ENCODE results near the gene ELAPOR1.

The ELAPOR1 gene

DNA sequence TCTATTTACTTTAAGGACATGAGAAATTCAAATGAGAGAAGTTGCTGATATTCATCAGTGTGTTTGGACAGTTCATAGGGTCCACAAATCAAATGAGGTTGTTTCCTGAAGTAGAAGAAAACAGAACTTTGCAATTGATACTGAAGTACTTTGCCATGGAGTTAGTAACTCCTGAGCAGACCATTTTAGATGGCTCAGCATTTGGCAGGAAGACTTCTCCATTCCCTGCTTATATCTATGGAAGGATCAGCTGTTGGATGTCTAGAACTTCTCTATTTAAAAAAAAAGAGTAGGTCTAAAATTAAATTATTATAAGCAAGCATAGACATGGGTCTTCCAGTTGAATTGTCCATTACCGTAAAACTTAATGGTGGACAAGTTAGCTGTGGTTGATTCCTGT lies 18.3 kb upstream of the ELAPOR1 start:
- DNase-seq = no peak

DNA sequence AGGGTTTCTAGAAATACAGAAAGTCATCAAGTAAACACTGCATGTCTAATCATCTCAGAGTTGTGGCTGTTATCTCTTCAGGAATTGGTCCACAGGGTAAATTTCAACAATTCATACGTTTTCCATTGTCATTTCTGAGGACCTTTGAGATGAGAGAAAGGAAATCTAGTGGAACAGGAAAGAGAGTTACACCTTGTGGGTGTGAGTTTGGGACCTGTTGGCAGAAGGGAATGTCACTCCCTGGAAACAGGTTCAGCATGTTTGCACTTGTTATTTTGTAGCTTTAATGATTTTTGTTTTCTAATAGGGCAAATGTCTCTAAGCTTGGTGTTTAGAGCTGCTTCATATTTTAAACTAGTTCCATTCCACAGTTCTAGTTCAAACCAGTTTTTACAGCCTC lies 17.8 kb upstream of the ELAPOR1 start:
- no peak for DNase-seq

DNA sequence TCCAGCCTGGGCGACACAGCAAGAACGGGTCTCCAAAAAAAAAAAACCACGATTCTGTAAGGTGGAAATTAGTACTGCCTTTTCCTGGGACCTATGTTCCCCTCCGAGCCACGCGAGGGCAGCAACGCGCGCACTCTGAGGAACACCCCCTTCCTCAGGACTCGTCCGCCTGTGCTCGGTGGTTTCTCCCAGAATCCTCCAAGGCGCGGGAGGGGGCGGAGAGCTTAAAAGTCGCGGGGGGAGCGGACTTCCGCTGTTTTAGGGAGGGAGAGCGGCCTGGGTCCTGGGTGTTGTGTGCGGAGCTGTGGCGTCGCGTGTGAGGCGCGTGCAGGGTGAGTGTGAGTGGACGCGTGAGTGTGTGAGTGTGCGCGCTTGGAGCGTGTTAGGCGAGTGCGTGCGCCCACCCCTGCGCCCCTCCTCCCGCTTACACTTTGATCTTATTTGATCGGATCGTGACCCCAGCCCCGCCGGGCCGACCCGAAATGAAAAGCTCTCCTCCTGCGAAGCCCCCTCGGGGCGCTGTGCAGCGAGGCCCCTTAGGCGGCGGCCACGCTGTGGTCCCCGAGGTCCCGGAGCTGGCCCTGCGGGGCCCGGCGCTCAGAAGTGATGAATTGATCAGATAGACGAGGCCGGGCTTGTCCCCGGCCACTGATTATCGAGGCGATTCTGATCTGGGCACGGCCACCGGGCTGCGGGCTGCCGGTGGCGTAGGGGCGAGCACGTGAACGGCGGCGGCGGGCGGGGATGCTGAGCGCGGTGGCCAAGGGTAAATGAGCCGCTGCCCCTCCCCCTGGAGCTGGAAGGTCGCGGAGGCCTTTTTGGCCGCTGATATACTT lies 13.8 kb upstream of the ELAPOR1 start:
- DNase-seq = peak; percentile 98

DNA sequence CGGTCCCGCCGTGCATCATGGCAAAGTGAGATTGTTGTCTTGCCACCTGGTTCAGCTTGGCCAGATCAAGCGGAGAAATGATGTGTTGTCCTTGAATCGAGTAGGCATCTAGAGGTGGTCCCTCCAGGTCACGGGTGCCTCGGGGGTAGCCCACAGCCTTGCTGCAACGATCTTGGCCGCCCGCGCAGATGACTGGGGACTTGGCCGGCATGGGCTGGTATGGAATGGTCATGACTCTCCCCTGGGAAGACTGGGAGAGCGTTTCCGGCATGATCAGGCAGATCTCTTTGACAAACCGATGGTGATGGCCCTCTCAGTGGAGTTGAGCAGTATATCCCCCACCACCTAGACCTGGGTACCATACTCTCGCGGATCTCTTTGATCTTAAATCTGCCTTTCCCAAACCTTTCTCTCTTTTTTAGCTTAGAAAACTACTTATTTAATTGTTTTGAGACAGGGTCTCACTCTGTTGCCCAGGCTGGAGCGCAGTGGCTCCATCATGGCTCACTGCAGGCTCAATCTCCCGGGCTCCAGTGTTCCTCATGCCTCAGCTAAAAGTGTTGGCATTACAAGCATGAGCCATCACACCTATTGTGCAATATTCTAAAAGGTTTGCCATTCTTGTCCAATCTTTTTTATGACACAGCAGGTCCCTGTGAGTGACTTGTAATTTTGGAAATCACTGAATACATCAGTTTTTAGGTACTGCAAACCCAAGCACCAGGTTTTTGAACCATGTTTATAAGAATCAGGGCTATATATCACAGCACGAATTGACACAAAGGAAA lies 9.4 kb upstream of the ELAPOR1 start:
- DNase-seq = no peak

DNA sequence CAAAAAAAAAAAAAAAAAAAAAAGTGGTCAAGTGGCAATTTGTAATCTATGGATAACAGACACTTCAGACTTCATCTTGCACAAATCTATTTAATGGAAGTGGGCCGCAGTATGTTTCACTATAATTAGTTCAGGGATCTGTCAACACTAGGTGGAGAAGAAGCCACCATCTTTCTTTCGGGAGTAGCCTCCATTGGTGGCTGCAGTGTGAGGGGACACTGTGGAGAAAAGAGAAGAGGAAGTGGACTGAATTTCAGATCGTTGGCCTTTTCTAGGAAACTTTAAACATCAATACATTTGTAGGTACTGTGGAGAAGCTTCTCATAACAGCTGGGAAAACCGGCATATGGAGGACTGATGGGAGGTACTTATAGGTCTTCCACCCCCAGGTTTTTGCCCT lies 8.0 kb upstream of the ELAPOR1 start:
- DNase-seq = no peak

DNA sequence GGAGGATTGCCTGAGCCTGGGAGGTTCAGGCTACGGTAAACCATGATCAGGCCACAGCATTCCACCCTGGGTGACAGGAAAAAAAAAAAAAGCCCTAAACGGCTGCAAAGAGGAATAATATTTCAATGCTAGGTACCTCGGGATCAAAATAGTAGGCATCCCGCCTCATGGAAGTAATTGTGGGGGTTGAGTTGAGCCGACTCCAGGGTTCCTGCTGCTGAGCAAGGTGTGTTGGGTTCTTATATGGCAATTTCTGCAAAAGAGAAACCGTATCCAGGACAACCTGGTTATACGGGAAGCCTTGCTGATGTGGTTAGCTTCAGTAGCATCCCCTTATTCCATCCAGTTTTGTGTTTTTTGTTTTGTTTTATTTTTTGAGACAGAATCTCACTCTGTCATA lies 6.1 kb upstream of the ELAPOR1 start:
- no peak for DNase-seq

DNA sequence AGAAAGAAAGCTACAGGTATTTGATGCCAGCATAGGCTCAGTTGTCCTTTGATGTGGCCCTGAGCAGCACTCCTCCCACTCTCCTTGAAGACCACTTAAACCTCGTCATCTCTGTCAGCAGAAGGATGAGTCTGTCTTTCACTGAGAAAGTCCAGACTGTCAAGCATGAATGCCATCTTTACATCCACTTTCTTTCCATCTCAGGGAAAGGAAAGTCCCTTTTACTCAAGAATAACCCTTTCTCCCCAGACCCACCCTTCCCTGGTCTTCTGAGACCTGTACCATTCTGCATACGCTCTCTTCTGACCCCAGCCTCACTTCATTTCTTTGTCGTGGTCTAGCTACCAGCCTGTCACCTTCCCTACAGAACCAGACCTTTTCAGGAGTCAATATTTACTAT lies 4.0 kb upstream of the ELAPOR1 start:
- DNase-seq = no peak

DNA sequence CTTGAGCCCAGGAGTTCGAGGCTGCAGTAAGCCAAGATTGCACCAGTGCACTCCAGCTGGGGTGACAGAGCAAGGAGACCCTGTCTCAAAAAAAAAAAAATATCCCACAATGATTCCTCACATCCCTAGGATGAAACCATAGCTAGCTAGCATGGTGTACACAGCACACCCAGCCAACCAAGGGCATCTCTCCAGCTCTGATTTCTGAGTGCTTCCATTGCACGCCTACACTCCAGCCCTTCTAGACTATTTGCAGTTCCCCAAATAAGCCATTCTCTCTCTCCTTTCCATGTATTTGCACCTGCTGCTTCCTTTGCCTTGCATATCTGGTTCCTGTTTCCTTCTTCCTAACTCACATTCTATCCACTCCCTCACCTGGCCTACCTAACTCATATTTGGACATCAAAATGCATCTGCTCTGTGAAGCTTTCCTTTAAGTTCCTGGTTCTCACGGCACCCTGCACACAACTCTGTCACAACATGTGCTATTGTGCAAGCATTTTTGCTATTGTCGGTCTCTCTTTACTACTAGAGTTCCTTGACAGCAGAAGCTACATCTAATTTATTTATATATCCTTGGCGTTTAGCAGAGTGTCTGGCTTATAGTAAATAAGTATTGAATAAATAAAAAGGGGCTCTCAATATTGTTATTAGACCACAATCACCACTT lies 2.4 kb upstream of the ELAPOR1 start:
- no peak for DNase-seq

DNA sequence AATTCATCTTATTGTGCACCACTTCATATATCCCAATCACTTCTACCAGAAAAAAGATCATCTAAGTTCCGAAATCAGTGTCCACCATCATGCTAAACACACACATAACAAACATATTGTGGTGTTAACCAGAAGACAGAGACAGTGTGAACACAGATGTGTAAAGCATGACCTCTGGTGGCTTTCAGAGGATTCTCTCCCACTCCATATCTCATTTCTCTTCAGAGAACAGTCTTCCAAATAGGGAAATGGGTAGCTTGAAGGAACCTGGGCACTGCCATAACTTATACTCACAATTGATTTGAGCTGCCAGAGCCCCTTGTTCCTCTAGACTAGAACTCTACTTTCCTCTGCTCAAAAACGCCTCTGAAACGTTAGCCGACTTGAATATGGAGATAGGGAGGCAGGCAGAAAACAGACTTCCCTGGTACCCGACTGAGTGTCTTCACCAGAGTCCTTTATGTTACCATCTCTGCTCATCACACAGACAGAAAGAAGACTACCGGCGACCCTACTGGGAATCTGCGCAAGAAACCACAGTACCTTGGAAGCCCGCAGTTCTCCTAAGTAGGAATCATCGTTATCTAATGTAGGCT lies 1.8 kb upstream of the ELAPOR1 start:
- peak; percentile 39 for DNase-seq

DNA sequence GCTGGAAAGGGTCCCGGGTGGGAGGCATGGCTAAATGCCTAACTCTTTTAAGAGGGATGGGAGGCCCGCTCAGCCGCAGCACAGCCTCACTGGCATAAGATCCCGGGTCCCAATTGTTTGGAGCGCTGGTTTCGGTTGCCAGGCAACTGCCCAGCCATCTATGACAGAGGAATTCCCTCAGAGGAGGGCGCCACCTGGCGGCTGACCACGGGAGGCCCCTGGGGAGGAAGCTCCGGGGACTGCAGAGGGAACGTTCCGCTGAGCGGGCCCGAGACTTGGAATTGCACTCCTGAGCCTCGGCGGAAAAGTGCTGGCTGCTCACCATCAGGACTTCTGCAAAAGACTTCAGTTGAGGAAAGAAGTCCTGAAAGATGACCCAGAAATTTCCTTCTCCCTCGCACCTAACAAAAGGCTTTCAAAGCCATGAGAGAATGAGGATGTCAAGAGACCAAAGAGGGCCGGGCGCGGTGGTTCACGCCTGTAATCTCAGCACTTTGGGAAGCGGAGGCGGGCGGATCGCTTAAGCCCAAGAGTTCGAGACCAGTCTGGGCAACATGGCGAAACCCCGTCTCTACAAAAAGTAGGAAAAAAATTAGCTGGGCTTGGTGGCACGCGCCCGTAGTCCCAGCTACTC lies 1.1 kb upstream of the ELAPOR1 start:
- peak; percentile 95 for DNase-seq

DNA sequence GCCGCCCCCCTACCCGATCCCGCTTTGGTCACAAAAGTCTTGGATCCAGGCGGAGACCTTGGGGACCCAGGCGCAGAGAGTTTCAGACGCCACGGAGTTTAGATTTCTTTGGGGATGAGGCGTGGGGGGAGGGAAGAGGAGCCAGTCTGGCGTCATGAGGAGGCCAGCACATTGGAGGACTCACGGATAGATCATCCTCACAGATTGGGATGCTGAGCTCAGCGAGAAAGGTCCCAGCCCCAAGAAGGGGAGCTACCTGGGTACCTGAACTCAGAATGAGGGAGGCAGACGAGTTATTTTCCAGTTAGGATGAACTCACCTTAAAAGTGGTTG lies 393 bp downstream of the ELAPOR1 start:
- DNase-seq = no peak

DNA sequence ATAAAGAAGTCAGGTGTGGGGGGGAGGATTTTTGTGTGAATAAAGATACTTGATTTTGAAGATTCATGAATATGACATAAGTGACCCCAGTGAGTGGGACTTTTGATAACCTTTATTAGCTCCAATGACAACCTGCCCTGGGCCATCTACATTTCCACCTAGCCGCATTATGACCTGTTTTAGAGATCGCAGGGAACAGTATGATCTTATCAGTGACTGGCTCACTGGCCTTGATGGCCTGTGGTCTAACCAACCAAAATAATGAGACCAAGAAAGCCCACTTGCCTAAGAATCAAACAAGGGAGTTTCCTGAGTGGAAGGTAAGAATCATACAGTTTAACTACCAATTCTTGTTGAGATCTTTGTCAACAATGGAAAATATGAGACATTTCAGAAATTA lies 1.8 kb downstream of the ELAPOR1 start:
- DNase-seq = no peak

DNA sequence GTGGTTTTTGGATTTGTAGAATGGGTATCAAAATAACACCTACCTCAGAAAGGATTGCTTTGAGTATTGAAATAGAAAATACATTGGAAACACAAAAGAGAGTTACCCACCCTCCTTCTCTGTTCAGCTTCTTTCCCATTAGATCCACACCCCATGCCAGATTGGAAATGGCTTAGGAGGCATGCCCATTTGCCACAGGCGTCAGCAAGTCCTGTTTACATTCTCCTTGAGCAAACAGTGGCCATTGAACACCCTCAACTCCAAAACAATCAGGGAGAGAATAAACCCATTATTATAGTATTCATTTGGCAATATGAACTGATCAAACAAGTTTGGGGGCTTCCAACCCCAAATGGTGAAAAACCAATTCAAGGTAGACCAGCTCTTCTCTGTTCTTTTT lies 2.4 kb downstream of the ELAPOR1 start:
- peak; percentile 82 for DNase-seq

DNA sequence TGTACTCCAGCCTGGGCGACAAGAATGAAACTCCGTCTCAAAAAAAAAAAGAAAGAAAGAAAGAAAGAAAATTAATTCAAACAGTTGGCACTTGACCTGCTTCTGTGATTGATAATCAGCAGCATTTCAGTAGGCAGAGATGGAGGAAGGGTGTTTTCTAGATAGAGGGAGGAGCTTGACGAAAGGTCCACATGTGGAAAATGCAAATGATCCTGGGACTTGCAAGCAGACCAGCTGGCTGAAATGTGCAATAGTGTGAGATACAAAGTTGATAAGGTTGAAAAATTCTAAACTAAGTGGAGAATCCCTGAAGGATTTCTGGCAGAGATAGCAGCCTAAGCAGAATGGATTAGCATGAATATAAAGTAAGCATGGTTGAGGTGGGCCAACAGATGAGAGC lies 4.2 kb downstream of the ELAPOR1 start:
- DNase-seq = no peak

DNA sequence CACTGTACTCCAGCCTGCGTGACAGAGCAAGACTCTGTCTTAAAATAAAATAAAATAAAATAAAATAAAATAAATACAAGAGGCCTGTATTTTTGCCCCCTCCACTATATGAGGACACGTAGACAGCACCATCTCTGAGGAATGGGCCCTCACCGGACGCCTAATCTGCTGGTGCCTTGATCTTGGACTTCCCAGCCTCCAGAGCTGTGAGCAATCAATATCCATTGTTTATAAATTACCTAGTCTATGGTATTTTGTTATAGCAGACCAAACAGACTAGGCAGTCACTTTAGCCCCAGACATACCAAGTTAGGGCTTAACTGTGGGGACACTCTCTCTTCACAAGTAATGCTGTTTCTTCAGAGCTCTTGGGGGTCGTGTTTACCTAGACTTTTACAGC lies 6.4 kb downstream of the ELAPOR1 start:
- no peak for DNase-seq

DNA sequence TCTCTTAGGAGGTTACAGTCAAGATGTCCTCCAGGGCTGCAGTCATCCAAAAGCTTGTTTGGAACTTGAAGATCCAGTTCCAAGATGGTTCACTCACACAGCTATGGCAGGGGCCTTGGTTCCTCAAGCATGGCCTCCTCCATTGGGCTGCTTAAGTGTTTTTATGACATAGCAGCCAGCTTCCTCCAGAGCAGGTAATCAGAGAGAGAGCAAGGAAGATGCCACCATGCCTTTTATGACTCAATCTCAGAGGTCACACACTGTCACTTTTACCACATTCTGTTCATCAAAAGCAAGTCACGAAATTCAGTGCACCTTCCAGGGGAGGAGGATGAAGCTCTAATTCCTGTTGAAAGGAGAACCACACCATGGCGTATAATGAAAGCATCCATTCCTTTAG lies 17.1 kb downstream of the ELAPOR1 start:
- no peak for DNase-seq

DNA sequence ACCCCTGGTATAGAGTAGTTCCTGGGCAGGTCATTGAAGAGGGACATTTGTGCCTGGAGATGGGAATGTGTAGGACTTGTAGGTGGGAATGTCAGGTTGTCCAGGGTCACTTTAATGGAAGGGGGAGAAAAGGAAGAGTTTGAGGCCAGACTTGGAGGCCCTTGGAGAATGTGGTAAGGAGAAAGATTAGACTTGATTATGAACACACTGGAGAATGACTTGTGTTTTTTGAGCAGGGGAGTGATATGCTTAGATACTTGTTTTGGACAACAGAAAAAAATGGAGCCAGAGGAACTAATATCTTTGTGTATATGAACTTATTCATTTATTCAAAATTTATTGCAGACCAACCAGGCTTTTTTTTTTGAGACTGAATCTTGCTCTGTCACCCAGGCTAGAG lies 17.9 kb downstream of the ELAPOR1 start:
- no peak for DNase-seq

DNA sequence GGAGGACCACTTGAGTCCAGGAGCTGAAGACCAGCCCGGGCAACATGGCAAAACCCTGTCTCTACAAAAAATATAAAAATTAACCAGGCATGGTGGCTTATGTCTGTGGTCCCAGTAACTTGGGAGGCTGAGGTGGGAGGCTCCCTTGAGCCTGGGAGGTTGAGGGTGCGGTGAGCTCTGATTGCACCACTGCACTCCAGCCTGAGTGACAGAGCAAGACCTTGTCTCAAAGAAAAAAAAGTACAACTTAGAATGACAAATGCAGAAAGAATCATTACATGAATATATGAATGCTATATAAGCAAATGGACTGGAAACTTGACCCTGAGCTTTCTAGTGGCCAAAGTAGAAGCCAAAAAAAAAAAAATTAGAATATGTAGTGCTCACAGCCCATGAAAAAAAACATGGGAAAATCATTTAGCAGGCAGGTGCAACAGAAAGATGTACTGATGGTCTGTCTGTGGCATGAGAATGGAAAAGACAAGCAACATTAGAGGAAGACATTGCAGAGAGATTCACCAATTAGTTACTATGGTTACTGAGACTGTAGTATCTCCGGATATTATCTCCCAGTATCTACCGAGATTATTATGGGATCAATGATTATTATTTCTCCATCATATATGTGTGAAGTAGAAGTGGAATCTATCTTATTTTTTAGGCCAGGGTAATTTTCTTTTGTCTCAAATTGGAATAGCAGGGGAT lies 19.2 kb downstream of the ELAPOR1 start:
- no peak for DNase-seq

DNA sequence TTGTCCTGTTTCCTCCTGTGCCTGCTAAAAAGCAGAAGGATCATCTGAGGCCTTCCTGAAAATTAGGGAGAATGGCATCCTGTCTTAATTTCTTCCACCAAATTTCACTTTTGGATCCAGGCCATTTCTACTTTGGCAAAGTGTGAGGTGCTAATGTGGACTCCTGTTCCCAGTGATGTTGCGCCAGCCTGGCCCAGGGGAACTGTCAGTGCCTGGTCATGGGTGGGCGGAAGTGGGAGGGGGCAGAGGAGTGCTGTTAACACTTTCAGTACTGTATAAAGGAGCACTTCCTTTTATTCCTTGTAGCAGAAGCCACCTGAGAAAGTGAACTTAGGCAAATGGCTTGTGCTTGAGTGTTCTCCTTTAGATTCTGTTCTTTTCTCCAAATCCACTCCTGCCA lies 19.9 kb downstream of the ELAPOR1 start:
- peak; percentile 41 for DNase-seq

DNA sequence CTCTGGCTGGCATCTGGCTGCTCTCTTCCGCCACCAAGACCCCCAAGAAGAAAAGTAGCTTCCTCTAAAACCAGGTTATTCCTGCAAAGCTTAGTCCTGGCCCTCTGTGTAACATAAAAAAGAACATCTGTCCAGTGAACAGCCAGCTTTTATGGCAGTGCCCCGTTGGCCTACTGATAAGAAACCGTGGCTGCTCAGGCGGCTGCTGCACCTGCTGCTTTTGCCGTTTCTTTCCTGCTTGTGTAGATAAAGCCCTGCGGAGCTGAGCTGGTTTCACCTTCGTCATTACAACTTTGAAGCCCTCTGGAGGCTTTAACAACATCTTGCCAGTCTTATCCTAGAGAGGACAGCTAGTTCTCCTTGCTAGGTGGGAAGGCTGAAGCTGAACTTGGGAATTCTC lies 20.5 kb downstream of the ELAPOR1 start:
- no peak for DNase-seq

DNA sequence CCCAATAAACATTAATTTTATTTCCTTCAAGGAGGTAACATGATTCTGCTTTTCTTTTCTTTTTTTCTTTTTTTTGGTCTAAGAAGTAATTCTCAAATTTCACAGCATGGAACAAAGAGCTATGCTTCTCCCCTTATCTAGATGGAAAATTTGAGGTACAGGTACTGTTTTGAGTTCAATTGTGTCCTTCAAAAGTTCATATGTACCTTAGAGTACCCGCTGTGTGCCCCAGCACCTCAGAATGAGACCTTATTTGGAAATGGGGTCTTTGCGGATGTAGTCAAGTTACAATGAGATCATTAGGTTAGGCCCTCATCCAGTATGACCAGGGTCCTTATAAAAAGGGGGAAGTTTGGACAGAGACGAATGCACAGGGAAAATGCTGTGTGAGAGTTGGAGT lies 22.0 kb downstream of the ELAPOR1 start:
- no peak for DNase-seq

DNA sequence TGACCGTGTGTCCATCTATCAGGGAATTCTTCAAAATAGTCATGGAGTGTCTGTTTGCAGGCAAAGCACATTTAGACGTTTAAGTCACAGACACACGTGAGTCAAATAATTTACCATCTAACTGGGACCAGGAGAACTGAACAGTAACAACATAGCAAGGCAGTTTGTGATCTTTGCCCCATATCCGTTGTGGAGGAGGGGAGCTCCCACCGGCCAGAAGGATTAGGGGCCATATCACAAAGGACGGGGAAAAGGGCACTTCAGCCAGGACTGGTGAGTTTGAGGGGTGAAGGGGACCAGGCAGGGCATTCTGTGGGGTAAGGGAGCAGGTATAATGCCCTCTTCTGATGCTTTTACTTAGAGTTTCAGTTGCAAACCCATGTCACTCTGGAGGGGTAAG lies 22.9 kb downstream of the ELAPOR1 start:
- DNase-seq = no peak

DNA sequence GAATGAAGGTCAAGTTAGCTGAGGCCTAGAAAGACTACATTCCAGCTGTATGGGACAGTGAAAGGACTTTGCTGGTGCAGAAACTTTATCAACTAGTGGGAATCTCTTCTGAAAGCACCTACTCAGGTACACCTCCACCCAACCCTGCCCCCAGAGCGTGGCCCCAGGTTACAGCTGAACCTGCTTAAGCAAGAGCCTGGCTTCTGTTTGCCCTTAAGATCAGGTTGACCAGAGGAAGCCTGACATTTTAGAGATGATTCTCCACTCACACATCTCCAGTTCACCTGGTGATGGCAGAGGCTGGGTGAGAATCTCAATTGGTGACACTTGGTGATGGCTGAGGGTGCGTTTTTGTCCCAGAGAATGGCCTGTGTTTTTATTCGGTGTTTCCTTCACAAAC lies 24.0 kb downstream of the ELAPOR1 start:
- DNase-seq = no peak

All from COR-L47 (cell line).